ENCODE data around the gene C17orf100. TPM values are rescaled to one million over a fixed set of nuclear protein-coding genes. Genes with fewer than 3 reads are reported as not detected.

C17orf100 gene
- total and polyA plus RNA-seq, 2 of the 13 experiments (the other 11 are each of a cell fraction or from before 2014, with no cell fraction given) = 3.6 to 8.7 TPM

- TF ChIP-seq, protein P1, sequence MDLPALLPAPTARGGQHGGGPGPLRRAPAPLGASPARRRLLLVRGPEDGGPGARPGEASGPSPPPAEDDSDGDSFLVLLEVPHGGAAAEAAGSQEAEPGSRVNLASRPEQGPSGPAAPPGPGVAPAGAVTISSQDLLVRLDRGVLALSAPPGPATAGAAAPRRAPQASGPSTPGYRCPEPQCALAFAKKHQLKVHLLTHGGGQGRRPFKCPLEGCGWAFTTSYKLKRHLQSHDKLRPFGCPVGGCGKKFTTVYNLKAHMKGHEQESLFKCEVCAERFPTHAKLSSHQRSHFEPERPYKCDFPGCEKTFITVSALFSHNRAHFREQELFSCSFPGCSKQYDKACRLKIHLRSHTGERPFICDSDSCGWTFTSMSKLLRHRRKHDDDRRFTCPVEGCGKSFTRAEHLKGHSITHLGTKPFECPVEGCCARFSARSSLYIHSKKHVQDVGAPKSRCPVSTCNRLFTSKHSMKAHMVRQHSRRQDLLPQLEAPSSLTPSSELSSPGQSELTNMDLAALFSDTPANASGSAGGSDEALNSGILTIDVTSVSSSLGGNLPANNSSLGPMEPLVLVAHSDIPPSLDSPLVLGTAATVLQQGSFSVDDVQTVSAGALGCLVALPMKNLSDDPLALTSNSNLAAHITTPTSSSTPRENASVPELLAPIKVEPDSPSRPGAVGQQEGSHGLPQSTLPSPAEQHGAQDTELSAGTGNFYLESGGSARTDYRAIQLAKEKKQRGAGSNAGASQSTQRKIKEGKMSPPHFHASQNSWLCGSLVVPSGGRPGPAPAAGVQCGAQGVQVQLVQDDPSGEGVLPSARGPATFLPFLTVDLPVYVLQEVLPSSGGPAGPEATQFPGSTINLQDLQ (CRISPR knock-in tag; IDR thresholded peaks at IDR 0.05) = no peak
- TF ChIP-seq HINFP (CRISPR knock-in tag; IDR thresholded peaks at IDR 0.05; ENCODE audit: low read depth) (no peak), SIN3A (IDR thresholded peaks at IDR 0.05; ENCODE audit: borderline replicate concordance, low read depth, low read length) (no peak), ATF4 (CRISPR knock-in tag; IDR thresholded peaks at IDR 0.05) (no peak), RAD21 (CRISPR knock-in tag; IDR thresholded peaks at IDR 0.05) (no peak), TARDBP (CRISPR knock-in tag; IDR thresholded peaks at IDR 0.05) (no peak; the same call in 1 of the 2 replicates), FOSL2 (CRISPR knock-in tag; IDR thresholded peaks at IDR 0.05) (peak; percentile 42), ZNF414 (CRISPR knock-in tag; IDR thresholded peaks at IDR 0.05) (peak; percentile 46; the same call in 1 of the 2 replicates), PLSCR1 (CRISPR knock-in tag; IDR thresholded peaks at IDR 0.05; ENCODE audit: borderline replicate concordance) (no peak), KDM4B (CRISPR knock-in tag; IDR thresholded peaks at IDR 0.05) (no peak), ZNF292 (CRISPR knock-in tag; IDR thresholded peaks at IDR 0.05; ENCODE audit: borderline replicate concordance, low read depth) (no peak), MTERF4 (CRISPR knock-in tag; IDR thresholded peaks at IDR 0.05) (no peak), ZNF644 (CRISPR knock-in tag; IDR thresholded peaks at IDR 0.05; ENCODE audit: low read depth) (peak; percentile 14; the same call in 1 of the 2 replicates), PHF21A (CRISPR knock-in tag; IDR thresholded peaks at IDR 0.05) (no peak; the same call in 1 of the 2 replicates), ATAD3A (CRISPR knock-in tag; IDR thresholded peaks at IDR 0.05) (no peak), ZNF354B (CRISPR knock-in tag; IDR thresholded peaks at IDR 0.05) (no peak), ZNF598 (CRISPR knock-in tag; IDR thresholded peaks at IDR 0.05; ENCODE audit: borderline replicate concordance) (peak; percentile 21; the same call in 1 of the 2 replicates)
- TF ChIP-seq, protein P2, sequence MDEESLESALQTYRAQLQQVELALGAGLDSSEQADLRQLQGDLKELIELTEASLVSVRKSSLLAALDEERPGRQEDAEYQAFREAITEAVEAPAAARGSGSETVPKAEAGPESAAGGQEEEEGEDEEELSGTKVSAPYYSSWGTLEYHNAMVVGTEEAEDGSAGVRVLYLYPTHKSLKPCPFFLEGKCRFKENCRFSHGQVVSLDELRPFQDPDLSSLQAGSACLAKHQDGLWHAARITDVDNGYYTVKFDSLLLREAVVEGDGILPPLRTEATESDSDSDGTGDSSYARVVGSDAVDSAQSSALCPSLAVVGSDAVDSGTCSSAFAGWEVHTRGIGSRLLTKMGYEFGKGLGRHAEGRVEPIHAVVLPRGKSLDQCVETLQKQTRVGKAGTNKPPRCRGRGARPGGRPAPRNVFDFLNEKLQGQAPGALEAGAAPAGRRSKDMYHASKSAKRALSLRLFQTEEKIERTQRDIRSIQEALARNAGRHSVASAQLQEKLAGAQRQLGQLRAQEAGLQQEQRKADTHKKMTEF (CRISPR knock-in tag; IDR thresholded peaks at IDR 0.05) = 0 out of 2 replicates have a peak, but pooled peaks have one; percentile 20
Measured at GRCh38 chr17:6683081-6683684, 31.6 kb downstream of the C17orf100 start (continued).
